ENCODE results near the gene IL10RA. TPM values are rescaled to one million over a fixed set of nuclear protein-coding genes. Genes with fewer than 3 reads are reported as not detected.

Gene IL10RA
- total and polyA plus RNA-seq, 2 of the 4 experiments (the other 2 are of a cell fraction) = 0.12 TPM; not detected in 1

DNA sequence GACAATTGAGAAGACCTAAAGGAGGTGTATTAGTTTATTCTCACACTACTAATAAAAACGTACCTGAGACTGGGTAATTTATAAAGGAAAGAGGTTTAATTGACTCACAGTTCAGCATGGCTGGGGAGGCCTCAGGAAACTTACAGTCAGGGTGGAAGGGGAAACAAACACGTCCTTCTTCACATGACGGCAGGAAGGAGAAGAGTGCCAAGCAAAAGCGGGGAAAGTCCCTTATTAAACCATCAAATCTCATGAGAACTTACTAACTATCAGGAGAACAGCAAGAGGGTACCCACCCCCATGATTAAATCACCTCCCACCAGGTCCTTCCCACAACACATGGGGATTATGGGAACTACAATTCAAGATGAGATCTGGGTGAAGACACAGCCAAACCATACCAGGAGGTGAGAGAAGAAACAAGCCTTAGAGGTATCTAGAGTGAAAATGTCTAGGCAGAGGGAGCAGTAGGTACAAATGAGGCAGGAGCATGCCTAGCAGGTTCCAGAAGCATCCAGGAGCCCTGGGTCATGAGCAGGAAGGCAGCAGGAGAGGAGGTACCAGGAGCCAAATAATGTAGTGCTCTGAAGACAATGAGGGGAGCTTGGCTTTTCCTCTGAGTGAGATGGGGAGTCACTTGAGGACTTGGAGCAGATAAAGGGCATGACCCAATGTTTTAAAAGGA is 31.6 kb downstream of the IL10RA start:
- intact Hi-C loops (cut with micrococcal nuclease) = no loop called here
- no peak for TF ChIP-seq BHLHE40 (IDR thresholded peaks at IDR 0.05; ENCODE audit: low read depth, low read length)
- no peak for TF ChIP-seq RCOR1 (IDR thresholded peaks at IDR 0.05; ENCODE audit: insufficient replicate concordance, low read length)
- no peak for TF ChIP-seq MAZ (IDR thresholded peaks at IDR 0.05; ENCODE audit: borderline replicate concordance, low read depth, low read length)
- no peak for TF ChIP-seq MAFK (IDR thresholded peaks at IDR 0.05; ENCODE audit: low read depth, low read length)
- no peak for TF ChIP-seq ELK1 (IDR thresholded peaks at IDR 0.05; ENCODE audit: borderline replicate concordance, low read depth, low read length)
- TF ChIP-seq CEBPB (IDR thresholded peaks at IDR 0.05; ENCODE audit: low read depth, low read length) = no peak
- no peak for TF ChIP-seq RAD21 (IDR thresholded peaks at IDR 0.05; ENCODE audit: low read length)
- no CpG with 5 or more reads among the region's 4 CpGs for WGBS, 2 experiments (ENCODE audit: extremely low coverage in 2 of 2, insufficient read length in 1 of 2)
- POLR2A ChIA-PET (ENCODE audit: unreplicated experiment) = no interaction called here
- Histone ChIP-seq H3K9me3 (ENCODE audit: control insufficient read depth, insufficient read depth, low read length) (no peaks in the 10 kb centered on the region), H4K20me1 (ENCODE audit: insufficient read depth, low read length) (no peaks in the 10 kb centered on the region), H3K18ac (ENCODE audit: low read depth, low read length) (no peak overlapping the region), H3K79me1 (ENCODE audit: low read depth in 1 of 2, low read length in 2 of 2) (no peaks in the 10 kb centered on the region), H2BK20ac (ENCODE audit: low read depth, low read length) (no peak overlapping the region), H3K4me2 (ENCODE audit: low read depth, low read length) (no peak overlapping the region), H2BK15ac (ENCODE audit: low read depth, low read length) (no peak overlapping the region), H3K4me1 (ENCODE audit: control insufficient read depth, insufficient read depth, low read length) (no peaks in the 10 kb centered on the region), H3K56ac (ENCODE audit: extremely low read depth, insufficient read depth, low read length) (no peak overlapping the region), H2BK120ac (ENCODE audit: low read depth, low read length) (no peak overlapping the region), H3K14ac (replicated peaks; ENCODE audit: low read depth, low read length) (no peak overlapping the region), H3K9ac (ENCODE audit: low read depth, low read length) (no peak overlapping the region), H3K4ac (ENCODE audit: low read depth, low read length) (no peak overlapping the region), H3K36me3 (ENCODE audit: control insufficient read depth, insufficient read depth, low read length) (no peaks in the 10 kb centered on the region), H2BK5ac (ENCODE audit: low read depth, low read length, poor library complexity, severe bottlenecking) (no peak overlapping the region), H3K27ac (ENCODE audit: insufficient read depth, low read length) (no peak overlapping the region), H3K27me3 (ENCODE audit: control insufficient read depth, insufficient read depth, low read length) (no peaks in the 10 kb centered on the region), H4K5ac (ENCODE audit: low read depth, low read length) (no peak overlapping the region), H4K91ac (ENCODE audit: insufficient read depth, low read depth, low read length) (no peak overlapping the region), H2AFZ (replicated peaks; ENCODE audit: low read length, poor library complexity) (no peak overlapping the region), H3K23ac (ENCODE audit: low read depth, low read length) (no peak overlapping the region), H2AK9ac (replicated peaks; ENCODE audit: low read depth, low read length, poor library complexity) (no peak overlapping the region), H4K8ac (ENCODE audit: low read depth in 2 of 2, low read length in 2 of 2) (no peak overlapping the region), H3K4me3 (ENCODE audit: insufficient read depth, low read depth, low read length) (no peak overlapping the region), H2AK5ac (ENCODE audit: low read depth, low read length) (no peak overlapping the region), H3K9me1 (ENCODE audit: insufficient read depth, low read length) (no peaks in the 10 kb centered on the region)
- ATAC-seq (ENCODE audit: low read depth) (no peak), DNase-seq (no peak)
- CTCF ChIA-PET = no interaction called here
- BruUV-seq (replicated peaks) = no TSS peak
- dilution Hi-C loops (cut with HindIII; ENCODE audit: low sequenced_read_pairs, unreplicated experiment) = no loop called here
- in situ Hi-C loops (cut with MboI; ENCODE audit: low sequenced_read_pairs) = no loop called here
